Trophoblast cell (in vitro differentiated cells and primary cell): ENCODE measurements around the gene ACTN2.

Experiments
- DNase-seq, 2 donors: peaks; one replicate each; pipeline ENCODE4 v3.0.0-alpha.2; 2016
- H2AFZ ChIP-seq: 2 replicates; pipeline ENCODE4 v1.6.1; 2013; ENCODE audit warnings: low read length, moderate library complexity, mild to moderate bottlenecking; ENCODE audit not compliant: insufficient read depth, poor library complexity
- H2AK5ac ChIP-seq: 2 replicates; pipeline ENCODE4 v1.6.1; 2013; ENCODE audit warnings: mild to moderate bottlenecking, low read length
- H2BK120ac ChIP-seq: 2 replicates; pipeline ENCODE4 v1.6.1; 2013; ENCODE audit warnings: low read length, mild to moderate bottlenecking, moderate library complexity; ENCODE audit not compliant: insufficient read depth, poor library complexity
- H2BK12ac ChIP-seq: 2 replicates; pipeline ENCODE4 v1.6.1; 2013; ENCODE audit warnings: mild to moderate bottlenecking, low read length, moderate library complexity
- H2BK5ac ChIP-seq: 2 replicates; pipeline ENCODE4 v1.6.1; 2013; ENCODE audit warnings: low read length, low read depth, moderate library complexity, mild to moderate bottlenecking; ENCODE audit not compliant: poor library complexity
- H3K14ac ChIP-seq: 2 replicates; pipeline ENCODE4 v1.6.1; 2013; ENCODE audit warnings: mild to moderate bottlenecking, low read length
- H3K18ac ChIP-seq: 2 replicates; pipeline ENCODE4 v1.6.1; 2013; ENCODE audit warnings: mild to moderate bottlenecking, low read length
- H3K23ac ChIP-seq: 2 replicates; pipeline ENCODE4 v1.6.1; 2013; ENCODE audit warnings: low read length
- H3K27ac ChIP-seq: 2 replicates; pipeline ENCODE4 v1.5.1; 2013; ENCODE audit warnings: low read depth, mild to moderate bottlenecking, inconsistent platforms, low read length, moderate library complexity
- H3K27me3 ChIP-seq: 2 replicates; pipeline ENCODE4 v1.6.1; 2013; ENCODE audit warnings: inconsistent platforms, mild to moderate bottlenecking, low read length, moderate library complexity; ENCODE audit not compliant: insufficient read depth
- H3K36me3 ChIP-seq, 2 experiments: 1 replicate in 1 of 2; 2 replicates in 1 of 2; pipeline ENCODE4 v1.6.1; 2013; ENCODE audit warnings: low read length in 2 of 2, mild to moderate bottlenecking in 2 of 2, moderate library complexity in 1 of 2; ENCODE audit not compliant: insufficient read depth in 2 of 2, control insufficient read depth in 1 of 2
- H3K4ac ChIP-seq: 2 replicates; pipeline ENCODE4 v1.6.1; 2013; ENCODE audit warnings: low read depth, mild to moderate bottlenecking, low read length, moderate library complexity
- H3K4me1 ChIP-seq, 2 experiments: 1 replicate in 1 of 2; 2 replicates in 1 of 2; pipeline ENCODE4 v1.6.1; 2013; ENCODE audit warnings: low read length in 2 of 2, mild to moderate bottlenecking in 2 of 2, moderate library complexity in 1 of 2; ENCODE audit not compliant: insufficient read depth in 2 of 2, control insufficient read depth in 1 of 2
- H3K4me2 ChIP-seq: 2 replicates; pipeline ENCODE4 v1.6.1; 2013; ENCODE audit warnings: inconsistent platforms, mild to moderate bottlenecking, low read length, moderate library complexity
- H3K4me3 ChIP-seq: 2 replicates; pipeline ENCODE4 v1.5.1; 2013; ENCODE audit warnings: mild to moderate bottlenecking, low read depth, low read length, inconsistent platforms
- H3K79me1 ChIP-seq: one replicate; pipeline ENCODE4 v1.6.1; 2013; ENCODE audit warnings: low read length
- H3K79me2 ChIP-seq: 2 replicates; pipeline ENCODE4 v1.6.1; 2013; ENCODE audit warnings: low read length, mild to moderate bottlenecking; ENCODE audit not compliant: control insufficient read depth, insufficient read depth, poor library complexity
- H3K9ac ChIP-seq: 2 replicates; pipeline ENCODE4 v1.6.1; 2013; ENCODE audit warnings: mild to moderate bottlenecking, low read length
- H3K9me3 ChIP-seq: 2 replicates; pipeline ENCODE4 v1.6.1; 2013; ENCODE audit warnings: low read depth, mild to moderate bottlenecking, control low read depth, inconsistent platforms, low read length; ENCODE audit not compliant: insufficient read depth
- H4K12ac ChIP-seq: 2 replicates; pipeline ENCODE4 v1.6.1; 2013; ENCODE audit warnings: low read depth, mild to moderate bottlenecking, low read length, moderate library complexity
- H4K8ac ChIP-seq: 2 replicates; pipeline ENCODE4 v1.6.1; 2013; ENCODE audit warnings: low read depth, mild to moderate bottlenecking, low read length, moderate library complexity
- H4K91ac ChIP-seq: one replicate; pipeline ENCODE4 v1.6.1; 2013; ENCODE audit warnings: low read depth, mild to moderate bottlenecking, low read length, moderate library complexity
- WGBS: extraction: QIAGEN DNeasy Blood & Tissue Kit; methylation state at CpG from one replicate; pipeline ENCODE4 v1.1.7; 2013; ENCODE audit warnings: missing lambda C conversion rate; ENCODE audit not compliant: insufficient read length, insufficient coverage; ENCODE audit errors: extremely low coverage; 5-methylcytosine and 5-hydroxymethylcytosine counted together

ACTN2 gene

GRCh38 chr1:236768601-236769000 lies 82.3 kb downstream of the ACTN2 start:
- H4K12ac ChIP-seq, result no peak overlapping the region
- H2BK12ac ChIP-seq, result no peak overlapping the region
- no peak overlapping the region for H3K4me2 ChIP-seq
- no peak overlapping the region for H3K18ac ChIP-seq
- H4K91ac ChIP-seq, result no peak overlapping the region
- H3K9ac ChIP-seq, result no peak overlapping the region
- H3K23ac ChIP-seq, result no peak overlapping the region
- H3K27ac ChIP-seq, result no peak overlapping the region
- no peaks in the 10 kb centered on the region for H3K79me1 ChIP-seq
- H2AFZ ChIP-seq, result no peak overlapping the region
- no peak overlapping the region for H3K4ac ChIP-seq
- H3K9me3 ChIP-seq, result no peaks in the 10 kb centered on the region
- no peak overlapping the region for H2BK5ac ChIP-seq
- peaks cover 0 to 4% of the 10 kb centered on the region in 2 experiments for H3K4me1 ChIP-seq
- DNase-seq, result no peak
- H3K36me3 ChIP-seq, result no peaks in the 10 kb centered on the region
- H2AK5ac ChIP-seq, result no peak overlapping the region
- H4K8ac ChIP-seq, result no peak overlapping the region
- H3K4me3 ChIP-seq, result no peak overlapping the region
- no peaks in the 10 kb centered on the region for H3K79me2 ChIP-seq
- H3K27me3 ChIP-seq, result no peaks in the 10 kb centered on the region
- H2BK120ac ChIP-seq, result no peak overlapping the region
- H3K14ac ChIP-seq, result no peak overlapping the region

- H3K14ac ChIP-seq, result no peak overlapping the region
- H2BK5ac ChIP-seq, result no peak overlapping the region
- no peak overlapping the region for H3K4me3 ChIP-seq
- H4K8ac ChIP-seq, result no peak overlapping the region
- no peak overlapping the region for H2BK12ac ChIP-seq
- H3K4ac ChIP-seq, result no peak overlapping the region
- H3K18ac ChIP-seq, result no peak overlapping the region
- H3K4me1 ChIP-seq, result peaks cover 0 to 2% of the 10 kb centered on the region in 2 experiments
- H2AK5ac ChIP-seq, result no peak overlapping the region
- H3K36me3 ChIP-seq, result no peaks in the 10 kb centered on the region
- no peaks in the 10 kb centered on the region for H3K27me3 ChIP-seq
- no peak overlapping the region for H3K27ac ChIP-seq
- H3K79me1 ChIP-seq, result no peaks in the 10 kb centered on the region
- H3K79me2 ChIP-seq, result no peaks in the 10 kb centered on the region
- no peak overlapping the region for H2AFZ ChIP-seq
- no peak overlapping the region for H4K12ac ChIP-seq
- peak in 1 of 2 donors; percentile 77 for DNase-seq
- no peak overlapping the region for H4K91ac ChIP-seq
- no peak overlapping the region for H3K4me2 ChIP-seq
- H3K9me3 ChIP-seq, result no peaks in the 10 kb centered on the region
- no peak overlapping the region for H3K9ac ChIP-seq
- H3K23ac ChIP-seq, result no peak overlapping the region
- no CpG with 5 or more reads among the region's 3 CpGs for WGBS
- H2BK120ac ChIP-seq, result no peak overlapping the region
Measured at GRCh38 chr1:236773919-236774318, 87.6 kb downstream of the ACTN2 start.

DNA sequence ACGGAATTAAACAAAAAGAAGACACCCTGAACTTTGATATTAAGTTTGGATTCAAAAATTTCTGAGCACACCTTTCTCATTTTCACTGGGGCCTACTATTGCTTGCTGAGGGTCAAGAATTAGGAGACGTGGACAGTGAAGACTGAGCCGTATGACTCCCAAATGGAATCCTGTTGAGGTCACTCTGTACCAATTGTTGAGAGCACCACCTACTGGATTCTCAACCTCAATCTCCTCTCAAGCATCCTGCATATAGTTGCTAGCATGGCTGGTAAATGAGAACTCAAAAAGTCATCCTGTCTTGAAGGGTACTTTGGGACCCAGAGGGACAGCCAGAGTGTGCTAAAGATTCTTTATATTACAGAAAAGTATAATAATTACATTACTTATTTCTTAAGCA lies 88.6 kb downstream of the ACTN2 start:
- no peak overlapping the region for H4K8ac ChIP-seq
- H3K4me3 ChIP-seq, result no peak overlapping the region
- H3K36me3 ChIP-seq, result no peaks in the 10 kb centered on the region
- DNase-seq, result peak; percentile 11 to 61
- no CpG with 5 or more reads among the region's 3 CpGs for WGBS
- H3K4me1 ChIP-seq, result no peaks in the 10 kb centered on the region
- no peaks in the 10 kb centered on the region for H3K79me2 ChIP-seq
- H3K18ac ChIP-seq, result no peak overlapping the region
- H3K27me3 ChIP-seq, result no peaks in the 10 kb centered on the region
- no peak overlapping the region for H2BK5ac ChIP-seq
- H3K9me3 ChIP-seq, result peaks cover 3% of the 10 kb centered on the region
- no peak overlapping the region for H4K12ac ChIP-seq
- H2AK5ac ChIP-seq, result no peak overlapping the region
- H3K23ac ChIP-seq, result no peak overlapping the region
- no peak overlapping the region for H3K4ac ChIP-seq
- no peak overlapping the region for H3K9ac ChIP-seq
- no peak overlapping the region for H2BK12ac ChIP-seq
- H3K14ac ChIP-seq, result no peak overlapping the region
- H3K79me1 ChIP-seq, result no peaks in the 10 kb centered on the region
- no peak overlapping the region for H2BK120ac ChIP-seq
- H4K91ac ChIP-seq, result no peak overlapping the region
- H3K4me2 ChIP-seq, result no peak overlapping the region
- no peak overlapping the region for H2AFZ ChIP-seq
- no peak overlapping the region for H3K27ac ChIP-seq

GRCh38 chr1:236779312-236779711 lies 93.0 kb downstream of the ACTN2 start:
- no CpG with 5 or more reads among the region's 2 CpGs for WGBS
- DNase-seq, result no peak

More at GRCh38 chr1:236779312-236779711, 93.0 kb downstream of the ACTN2 start:
- H3K14ac ChIP-seq, result no peak overlapping the region
- no peak overlapping the region for H3K27ac ChIP-seq
- no peaks in the 10 kb centered on the region for H3K79me1 ChIP-seq
- no peaks in the 10 kb centered on the region for H3K4me1 ChIP-seq
- H3K4me3 ChIP-seq, result no peak overlapping the region
- H3K36me3 ChIP-seq, result no peaks in the 10 kb centered on the region
- no peak overlapping the region for H3K18ac ChIP-seq
- no peak overlapping the region for H4K8ac ChIP-seq
- no peak overlapping the region for H3K4ac ChIP-seq
- no peak overlapping the region for H4K91ac ChIP-seq
- no peak overlapping the region for H2AFZ ChIP-seq
- no peak overlapping the region for H2BK120ac ChIP-seq
- H3K23ac ChIP-seq, result no peak overlapping the region
- H2BK12ac ChIP-seq, result no peak overlapping the region
- no peaks in the 10 kb centered on the region for H3K27me3 ChIP-seq
- no peaks in the 10 kb centered on the region for H3K79me2 ChIP-seq
- H4K12ac ChIP-seq, result no peak overlapping the region
- no peak overlapping the region for H3K9ac ChIP-seq
- H2BK5ac ChIP-seq, result no peak overlapping the region
- no peak overlapping the region for H3K4me2 ChIP-seq
- peaks cover 3% of the 10 kb centered on the region for H3K9me3 ChIP-seq
- H2AK5ac ChIP-seq, result no peak overlapping the region
